Activated naive CD8-positive, alpha-beta T cell treated with anti-CD3 and anti-CD28 coated beads, Interleukin-2, amount 50 U/mL, for 16 hours (primary cell): ENCODE results near the gene RANBP3L.
"Not testable (repeated sequence)": the region's sequence is repeated elsewhere in the genome, so short reads cannot be mapped to it uniquely, and the experiment has no call there.

Source experiments
- DNase-seq: peaks from one replicate; pipeline ENCODE4 v3.0.0-alpha.2; 2020; ENCODE audit warnings: low read depth, low spot score

RANBP3L gene

DNA sequence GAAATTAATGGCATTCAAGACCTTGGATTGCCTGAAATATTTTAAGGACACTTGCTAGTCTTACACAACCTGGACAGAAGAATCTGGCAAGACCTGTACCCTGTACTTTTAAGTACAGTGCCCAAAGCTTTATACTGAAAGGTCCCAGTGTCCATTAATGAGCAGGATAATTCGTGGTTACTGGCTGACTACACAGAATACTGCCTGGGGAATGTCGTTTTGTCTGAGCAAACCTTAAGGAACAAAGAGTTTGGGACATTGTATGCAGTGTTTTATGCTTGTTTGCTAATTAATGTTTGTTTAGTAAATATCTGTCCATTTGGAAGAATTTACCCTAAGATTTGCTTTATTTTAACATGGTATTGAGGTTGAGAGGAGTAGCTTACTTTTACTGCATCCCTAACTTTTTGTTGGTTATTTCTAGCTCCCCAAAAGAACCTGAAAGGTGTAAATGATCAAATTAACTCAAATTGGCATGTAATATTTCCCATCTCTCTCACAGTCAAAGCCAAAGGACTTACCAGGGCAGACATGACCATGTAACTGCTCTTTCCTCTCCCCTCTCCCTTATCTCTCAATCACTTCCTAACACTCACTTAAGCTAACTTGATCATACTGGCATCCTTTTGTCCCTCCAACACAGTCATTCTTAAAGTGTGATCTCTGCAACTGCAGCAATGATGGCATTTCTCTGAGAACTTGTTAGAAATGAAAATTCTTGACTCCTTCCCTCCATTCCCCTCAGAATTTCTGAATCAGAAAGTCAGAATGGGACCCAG, 15.7 kb downstream of the RANBP3L start:
- no peak for DNase-seq

DNA sequence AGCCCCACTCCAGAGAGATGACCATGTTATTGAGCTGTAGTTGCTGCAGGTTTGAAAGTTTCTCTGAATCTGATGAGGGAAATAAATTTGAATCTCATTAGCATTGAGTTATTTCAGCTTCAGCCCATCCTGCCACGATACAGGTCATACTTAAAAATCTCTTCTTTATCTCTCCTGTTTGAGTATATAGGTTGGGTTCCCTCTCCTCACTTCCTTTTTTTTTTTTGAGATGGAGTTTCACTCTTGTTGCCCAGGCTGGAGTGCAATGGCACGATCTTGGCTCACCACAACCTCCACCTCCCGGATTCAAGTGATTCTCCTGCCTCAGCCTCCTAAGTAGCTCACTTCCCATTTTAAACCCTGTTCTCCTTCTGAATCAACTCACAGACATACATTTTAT, 17.9 kb downstream of the RANBP3L start:
- DNase-seq, result not testable (repeated sequence)

DNA sequence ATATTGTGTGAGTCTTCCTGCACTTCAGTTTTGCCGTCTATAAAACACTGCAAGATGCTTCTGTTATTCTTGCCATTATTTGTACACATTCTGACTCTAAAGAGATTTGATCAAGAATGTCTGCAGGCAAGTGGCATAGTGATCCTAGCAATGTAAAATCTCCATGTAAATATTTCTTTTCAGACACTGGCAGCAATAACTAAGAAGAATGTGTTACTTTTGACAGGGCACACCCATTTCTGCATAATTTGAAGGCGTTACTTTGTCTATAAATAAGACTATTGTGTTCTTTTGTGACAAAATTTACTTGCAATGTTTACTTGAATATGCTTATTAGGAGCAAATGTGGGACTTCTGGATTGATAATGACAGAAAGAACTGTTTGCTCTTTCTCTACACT, 20.1 kb downstream of the RANBP3L start:
- no peak for DNase-seq

DNA sequence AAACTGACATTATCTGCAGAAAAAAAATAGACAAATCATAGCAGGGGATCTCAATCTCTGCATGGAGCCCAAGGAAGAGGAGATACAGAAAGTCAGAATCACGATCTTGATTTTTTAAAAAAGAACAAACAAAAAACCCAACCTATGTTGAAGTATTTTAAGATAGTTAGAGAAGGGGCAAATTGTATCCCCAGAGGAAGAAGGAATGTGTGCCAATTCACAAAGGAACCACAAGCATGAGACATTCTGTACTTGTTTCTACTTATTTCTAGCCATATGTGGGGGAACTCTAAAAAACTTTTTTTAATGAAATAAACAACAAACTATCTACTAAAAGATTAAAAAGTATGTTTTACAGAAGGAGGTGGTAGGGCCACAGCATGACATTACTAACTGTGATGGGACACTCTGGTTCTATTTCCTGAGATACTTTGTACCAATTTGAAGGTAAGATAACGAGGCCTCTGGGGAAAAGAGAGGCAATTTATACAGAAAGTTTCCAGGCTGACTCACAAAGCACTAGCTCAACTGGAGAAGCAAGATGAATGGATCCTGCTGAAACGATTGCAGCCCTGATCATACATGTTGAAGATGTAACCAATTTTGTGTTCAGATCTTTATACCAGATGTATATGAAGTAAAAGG, 22.5 kb downstream of the RANBP3L start:
- no peak for DNase-seq

DNA sequence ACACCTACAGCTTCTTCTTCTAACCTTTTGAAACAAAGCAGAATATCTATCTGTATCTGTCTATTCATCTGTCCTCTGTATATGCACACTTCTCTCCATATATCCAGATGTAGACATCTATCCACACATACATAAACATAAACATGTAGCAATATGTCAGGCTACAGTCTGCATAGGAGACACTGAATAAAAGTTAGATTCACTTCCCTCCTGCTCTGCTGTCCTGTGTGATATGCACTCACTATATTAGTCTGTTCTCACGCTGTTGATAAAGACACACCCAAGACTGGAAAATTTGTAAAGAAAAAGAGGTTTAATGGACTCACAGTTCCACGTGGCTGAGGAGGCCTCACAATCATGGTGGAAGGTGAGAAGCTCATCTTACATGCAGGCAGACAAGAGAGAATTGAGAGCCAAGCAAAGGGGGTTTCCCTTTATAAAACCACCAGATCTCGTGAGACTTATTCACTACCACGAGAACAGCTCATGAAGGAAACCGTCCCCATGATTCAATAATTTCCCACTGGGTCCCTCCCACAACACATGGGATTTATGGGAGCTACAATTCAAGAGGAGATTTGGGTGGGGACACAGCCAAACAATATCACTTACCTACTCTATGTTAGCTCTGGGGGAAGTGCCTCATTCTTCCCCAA, 24.1 kb downstream of the RANBP3L start:
- no peak for DNase-seq

DNA sequence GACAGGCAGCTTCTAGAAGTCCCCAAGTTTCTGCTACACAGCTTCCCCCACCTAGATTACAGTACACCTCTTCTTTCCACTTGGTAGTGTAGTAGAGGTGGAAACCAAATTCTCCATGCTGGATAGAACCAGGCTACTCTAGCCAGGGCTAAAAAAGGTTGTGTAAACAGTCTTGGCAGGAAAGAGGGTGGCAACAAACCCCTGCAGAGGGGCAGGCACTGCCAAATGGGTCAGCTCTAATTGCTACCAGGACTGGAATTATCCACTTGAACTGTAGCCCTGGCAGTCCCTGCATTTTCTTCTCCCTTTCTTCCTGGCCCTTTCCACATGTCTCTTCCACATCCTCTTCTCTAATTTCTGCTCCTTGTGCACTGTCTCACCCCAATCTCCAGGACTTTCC, 24.8 kb downstream of the RANBP3L start:
- DNase-seq, result no peak

DNA sequence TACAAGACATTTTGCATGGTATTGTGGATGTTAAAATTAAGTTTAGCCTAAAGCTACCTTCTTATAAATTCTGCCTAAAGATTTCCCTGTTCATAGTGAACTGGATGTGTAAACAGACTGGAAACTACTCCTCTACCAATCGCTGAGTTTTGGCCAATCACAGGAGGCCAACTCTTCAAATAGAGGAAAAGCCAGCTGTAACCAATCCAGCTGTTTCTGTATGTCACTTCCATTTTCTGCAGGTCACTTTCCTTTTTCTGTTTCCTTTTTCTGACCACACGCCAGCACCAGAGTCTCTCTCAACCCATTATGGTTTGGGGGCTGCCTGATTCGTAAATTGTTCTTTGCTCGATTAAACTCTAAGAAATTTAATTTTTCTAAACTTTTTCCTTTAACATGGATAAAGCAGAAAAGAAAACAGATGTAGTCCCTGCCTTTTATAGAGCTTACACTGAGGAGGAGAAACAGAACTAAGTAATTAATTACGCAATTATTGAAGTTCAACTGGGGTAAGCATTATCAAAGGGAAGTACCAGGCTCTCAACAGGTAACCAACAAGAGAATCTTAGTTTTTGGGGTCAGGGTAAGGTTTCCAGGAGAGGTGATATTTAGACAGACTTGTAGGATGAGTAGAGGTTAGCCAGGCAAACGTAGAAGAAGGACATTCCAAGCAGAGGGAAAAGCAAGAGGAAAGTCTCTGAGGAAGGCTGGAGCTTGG, 27.7 kb downstream of the RANBP3L start:
- DNase-seq, result no peak

DNA sequence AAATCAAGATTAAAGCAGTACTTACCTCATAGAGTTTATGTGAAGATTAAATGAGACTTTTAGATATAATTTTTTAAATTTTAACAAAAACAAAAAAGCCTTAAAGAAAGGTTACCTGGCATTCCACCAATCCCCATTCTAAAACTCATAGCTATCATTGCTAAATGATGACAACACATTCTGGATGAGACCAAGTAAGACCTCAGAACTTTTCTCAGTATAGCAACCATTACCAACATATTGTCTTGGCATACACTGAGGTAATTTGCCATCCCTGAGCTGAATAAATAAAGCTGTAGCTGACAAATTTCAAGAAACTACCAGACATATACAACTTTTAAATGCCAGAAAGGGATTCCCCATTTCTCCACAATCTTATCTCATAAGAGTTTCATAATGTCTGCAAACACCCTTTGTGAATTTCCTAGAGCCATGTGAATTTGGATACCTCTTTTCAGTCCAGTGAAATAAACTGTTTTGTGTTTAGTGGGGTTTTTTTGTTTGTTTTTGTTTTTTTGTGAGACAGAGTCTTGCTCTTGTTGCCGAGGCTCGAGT, 29.5 kb downstream of the RANBP3L start:
- no peak for DNase-seq

DNA sequence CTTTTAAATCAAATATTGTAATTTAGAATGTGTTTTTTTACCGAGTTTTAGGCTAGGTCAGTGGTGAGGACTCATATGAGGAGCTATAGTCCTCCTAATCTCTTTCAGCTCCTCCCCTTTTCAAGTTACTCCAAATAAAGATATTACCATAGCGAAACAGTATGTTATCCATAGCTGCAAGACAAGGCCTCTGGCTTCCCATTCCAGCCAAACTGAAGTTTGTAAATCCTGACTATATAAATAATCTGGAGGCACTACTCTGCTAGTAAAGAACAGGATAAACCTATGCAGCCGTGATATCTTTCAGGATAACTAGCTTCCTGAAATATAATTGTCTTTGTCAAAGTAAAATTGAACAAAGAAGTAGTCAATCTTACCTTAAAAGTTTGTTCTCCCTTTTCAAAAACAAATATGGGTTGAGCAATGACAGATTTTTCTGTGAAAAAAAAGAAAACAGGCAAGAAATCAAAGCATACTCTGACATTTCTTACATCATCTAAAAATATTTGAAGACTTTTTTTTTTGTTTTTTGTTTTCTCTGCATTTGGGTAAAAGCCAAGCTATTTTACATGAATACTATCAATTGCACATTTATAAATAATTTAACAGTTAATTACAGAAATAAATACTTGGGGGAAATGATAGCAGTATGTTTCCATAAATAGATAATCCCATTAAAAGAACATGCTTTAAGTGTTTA, 30.7 kb downstream of the RANBP3L start:
- no peak for DNase-seq

DNA sequence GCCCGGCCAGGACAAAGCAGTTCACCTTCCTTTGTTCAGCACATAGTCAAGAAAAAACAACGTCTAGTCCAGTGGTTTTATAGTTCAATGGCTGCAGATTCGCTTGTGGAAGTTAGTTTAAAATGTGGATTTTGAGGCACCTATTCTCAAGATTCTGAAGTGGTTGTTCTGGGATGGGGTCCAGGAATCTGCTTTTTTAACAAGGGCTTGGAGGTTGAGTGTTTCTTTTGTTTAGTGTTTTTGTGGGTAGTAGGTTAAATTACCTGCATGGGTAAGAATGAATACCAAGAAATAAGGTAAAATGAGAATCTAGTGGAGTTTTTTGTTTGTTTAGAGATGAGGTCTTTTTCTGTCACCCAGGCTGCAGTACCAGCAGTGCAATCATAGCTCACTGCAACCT, 31.5 kb downstream of the RANBP3L start:
- no peak for DNase-seq

DNA sequence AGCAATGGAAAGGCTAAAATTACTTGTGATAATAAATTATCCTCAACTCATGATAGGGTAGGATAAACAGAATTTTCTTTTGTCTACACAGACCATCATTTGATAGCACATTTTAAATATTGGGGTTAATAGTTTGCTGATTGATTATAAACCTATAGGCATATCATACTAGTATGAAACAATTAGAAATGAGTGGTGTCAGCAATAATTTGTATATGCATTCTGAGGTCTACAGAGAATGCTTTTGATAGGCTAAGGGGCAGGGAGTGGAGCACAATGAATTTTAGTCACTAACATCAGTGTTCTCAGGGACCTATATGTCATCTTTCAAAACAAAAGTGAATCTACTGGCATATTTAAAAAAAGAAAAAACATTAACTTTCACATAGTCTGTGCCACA, 32.2 kb downstream of the RANBP3L start:
- no peak for DNase-seq

DNA sequence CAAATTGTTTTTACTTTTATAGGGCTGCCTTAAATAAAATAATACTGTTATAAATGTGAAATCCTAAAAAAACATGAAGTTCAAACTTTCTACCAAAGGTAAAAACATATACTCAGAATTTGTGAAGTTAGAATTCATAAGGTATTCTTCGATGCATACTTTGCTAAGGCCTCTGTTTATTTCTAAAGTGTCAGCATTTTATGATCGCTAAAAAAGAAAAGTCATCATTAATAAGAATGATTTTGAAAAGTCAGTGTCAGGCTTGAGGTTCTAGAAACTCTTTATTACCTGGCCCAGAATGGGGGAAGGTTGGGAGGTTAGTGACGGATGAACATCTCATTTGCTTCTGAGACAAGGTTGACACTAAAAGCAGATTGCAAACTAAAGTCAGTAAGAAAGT, 33.8 kb downstream of the RANBP3L start:
- no peak for DNase-seq

DNA sequence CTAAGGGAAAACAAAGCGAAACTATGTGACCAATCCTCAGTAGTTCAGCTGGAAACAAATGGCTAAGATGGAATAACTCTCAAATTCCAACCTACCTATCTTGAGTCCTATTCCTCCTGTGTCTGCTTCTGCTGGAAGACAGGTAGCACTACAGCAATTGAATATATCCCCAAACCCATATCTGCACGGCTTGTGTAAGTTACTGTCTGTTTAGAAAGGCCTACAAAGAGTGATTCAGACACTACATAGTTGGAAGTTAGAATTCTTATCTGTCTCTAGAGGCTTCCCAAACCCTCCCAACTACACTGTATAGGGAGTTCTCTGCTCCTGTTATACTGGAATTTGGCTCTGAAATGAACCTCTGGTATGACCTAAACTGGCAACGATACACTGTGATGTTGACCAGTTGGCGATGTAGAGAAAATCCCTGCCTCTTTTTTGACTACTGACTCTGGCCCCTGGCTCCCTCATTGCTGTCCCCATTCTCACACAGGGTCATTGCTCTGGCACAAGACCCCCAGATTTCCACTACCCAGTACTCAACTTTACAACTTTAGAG, 37.4 kb downstream of the RANBP3L start:
- no peak for DNase-seq

DNA sequence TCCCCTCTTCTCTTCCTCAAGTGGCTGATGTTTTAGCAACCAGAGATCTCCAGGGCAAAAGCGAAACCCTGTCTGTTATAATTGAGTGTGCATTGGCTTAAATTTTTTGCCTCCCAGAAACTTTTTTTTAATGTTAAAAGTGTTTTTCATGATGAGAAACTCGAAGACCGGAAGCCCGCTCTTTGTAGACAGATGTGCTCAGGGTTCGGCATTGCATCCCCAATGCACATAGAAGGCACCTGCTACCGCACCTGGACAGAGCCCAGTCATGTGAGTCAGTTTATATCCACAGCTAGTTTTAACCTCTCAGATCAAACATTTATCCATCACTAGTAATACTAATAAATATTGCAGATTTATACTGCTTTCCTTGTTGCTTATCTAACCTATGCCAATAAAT, 40.5 kb downstream of the RANBP3L start:
- DNase-seq, result no peak

DNA sequence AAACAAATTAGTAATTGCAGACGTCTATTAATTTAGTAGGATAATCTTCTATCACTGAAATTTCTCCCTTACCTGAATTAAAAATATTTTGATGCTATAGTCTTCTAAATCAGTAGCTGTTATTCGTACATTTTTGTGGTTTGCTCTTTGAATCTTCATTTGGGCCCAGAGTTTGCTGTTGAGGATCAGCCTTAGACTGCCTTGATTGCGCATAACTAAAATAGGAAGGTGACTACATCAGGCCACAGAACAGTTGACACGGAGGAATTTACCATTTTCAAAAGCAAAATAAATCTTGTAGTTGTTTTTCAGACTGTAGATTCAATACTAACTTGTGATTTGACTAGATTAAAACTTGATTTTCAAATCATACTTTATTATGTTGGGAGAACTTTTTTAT, 48.1 kb downstream of the RANBP3L start:
- no peak for DNase-seq

DNA sequence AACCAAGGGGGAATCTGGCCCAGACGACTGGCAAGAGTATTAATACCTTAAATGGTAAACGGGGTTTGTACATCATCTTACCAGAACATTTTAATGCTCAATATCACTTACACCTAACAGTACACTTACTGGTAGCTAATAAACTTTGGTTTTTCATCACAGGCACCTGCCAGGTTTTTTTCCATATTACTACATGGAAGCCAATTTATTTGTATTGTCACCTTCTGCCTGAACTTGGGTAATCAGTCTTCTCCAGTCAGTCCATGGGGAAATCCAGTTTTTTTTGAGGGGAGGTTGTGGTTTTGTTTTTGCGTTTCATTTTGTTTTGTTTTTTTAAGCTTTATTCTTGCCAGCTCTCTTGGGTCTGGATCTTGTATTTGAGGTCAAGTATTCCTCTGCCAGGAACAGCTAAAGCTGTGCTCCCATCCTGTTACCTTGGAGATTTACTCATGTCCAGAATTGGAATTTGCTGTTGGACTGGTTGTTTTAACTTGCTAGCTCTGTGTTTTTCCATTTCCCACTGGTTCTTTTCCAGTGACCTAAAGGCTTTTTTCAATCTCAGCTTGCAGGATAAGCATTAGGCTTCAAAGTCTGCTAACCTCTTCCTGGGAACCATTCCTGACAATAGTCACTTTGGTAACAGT, 48.9 kb downstream of the RANBP3L start:
- DNase-seq, result no peak

DNA sequence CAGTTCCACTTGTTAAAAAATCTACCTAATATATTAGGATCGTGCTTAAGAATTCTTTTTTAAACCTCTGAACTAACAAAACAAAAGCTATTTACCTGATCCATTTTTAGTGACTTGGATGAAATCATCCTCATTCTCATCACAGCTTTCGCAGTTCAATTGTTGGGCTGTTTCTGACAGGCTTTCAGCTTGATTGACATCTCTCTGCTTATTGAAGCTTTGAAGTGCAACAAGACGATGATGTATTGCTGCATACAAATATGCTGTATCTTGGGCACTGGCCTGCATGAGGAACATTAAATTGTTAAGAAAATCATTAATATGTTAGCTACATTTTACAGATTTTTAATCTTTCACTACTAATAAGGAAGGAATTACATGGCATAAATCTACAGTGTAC, 50.5 kb downstream of the RANBP3L start:
- DNase-seq, result no peak

DNA sequence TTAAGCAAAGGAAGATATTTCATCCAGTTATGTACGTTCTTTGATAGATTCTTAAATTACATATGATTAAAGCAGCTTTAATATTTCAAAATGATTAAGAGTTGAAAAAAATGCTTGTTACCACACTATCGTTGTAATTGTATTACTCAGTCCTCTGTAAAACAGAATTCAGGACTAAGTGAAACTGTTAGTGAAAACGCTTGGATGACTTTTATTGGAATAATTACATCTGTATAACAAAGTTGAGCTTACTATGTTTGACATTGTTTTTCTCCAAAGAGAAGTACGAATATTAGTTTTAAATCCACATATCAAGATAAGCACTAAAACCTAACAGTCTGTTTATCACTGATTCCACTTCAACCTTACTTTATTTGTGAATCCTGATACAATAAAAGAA, 51.3 kb downstream of the RANBP3L start:
- no peak for DNase-seq

DNA sequence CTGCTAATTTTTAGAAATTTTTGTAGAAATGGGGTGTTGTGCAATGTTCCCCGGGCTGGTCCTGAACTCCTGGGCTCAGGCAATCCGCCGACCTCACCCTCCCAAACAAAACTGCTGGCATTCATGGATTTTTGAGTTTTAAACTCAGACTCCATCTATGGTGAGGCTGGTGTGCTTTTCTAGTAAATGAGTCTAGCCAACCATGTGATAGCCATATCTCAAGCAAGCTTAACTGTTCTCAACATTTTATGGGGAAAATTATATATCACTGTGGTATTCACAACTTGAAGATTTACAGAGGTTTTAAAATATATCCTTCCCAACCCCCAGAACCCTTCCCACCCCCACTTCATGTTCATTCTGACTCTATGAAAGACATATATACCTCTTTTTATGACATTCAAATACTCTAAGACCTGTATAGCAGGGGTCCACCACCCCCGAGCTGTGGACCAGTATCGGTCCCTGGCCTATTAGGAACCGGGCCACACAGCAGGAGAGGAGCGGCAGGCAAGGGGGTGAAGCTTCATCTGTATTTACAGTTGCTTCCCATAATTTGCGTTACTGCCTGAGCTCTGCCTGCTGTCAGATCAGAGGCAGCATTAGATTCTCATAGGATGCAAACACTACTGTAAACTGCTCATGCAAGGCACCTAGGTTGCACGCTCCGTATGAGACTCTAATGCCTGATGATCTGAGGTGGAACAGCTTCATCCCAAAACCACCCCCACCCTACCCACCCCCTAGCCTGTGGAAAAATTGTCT, 55.5 kb downstream of the RANBP3L start:
- DNase-seq, result no peak

DNA sequence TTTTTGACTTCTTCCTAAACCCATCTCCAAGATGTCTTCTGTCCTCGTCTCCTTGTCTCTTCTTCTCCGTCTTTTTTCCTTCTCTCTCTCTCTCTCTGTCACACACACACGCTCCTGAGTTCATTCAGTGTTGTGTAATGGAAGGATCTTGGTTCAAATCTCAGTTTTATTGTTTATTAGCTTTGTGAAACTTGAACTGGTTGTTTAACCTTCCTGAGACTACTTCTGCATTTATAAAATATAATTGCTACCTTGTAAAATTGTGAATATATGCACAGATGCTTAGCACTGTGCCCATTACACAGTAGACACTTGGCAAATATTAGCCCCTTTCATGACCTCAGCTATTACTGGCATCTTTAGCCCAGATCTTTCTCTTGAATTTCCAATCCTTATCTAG, 57.6 kb downstream of the RANBP3L start:
- no peak for DNase-seq
